ENCODE measurements around the gene SND1.

DNA sequence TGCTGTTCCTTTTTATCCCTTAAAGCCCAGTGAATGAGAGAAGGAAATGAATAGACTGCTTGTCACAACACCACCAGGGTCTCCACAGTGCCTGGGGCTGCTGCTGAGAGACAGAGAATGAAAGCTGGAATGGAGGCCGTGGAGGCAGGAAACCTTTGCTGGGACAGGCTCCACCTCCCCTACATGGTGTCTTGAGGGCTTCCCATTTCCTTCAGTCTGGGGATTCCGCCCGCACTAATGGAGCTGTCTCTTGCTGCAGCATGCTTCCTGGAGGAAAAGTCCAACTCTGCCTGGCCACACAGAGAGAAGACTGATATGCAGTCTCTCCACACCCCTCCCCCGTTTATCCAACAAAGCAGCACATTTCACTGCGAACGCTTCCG lies 324.7 kb downstream of the SND1 start:
- TF ChIP-seq FOXM1 (IDR thresholded peaks at IDR 0.05; ENCODE audit: borderline replicate concordance) (no peak), ARNT (IDR thresholded peaks at IDR 0.05) (no peak), L3MBTL2 (conservative IDR thresholded peaks at IDR 0.05) (no peak), BHLHE40 (IDR thresholded peaks at IDR 0.05; ENCODE audit: borderline replicate concordance) (no peak), HDGF (IDR thresholded peaks at IDR 0.05; ENCODE audit: borderline replicate concordance) (no peak), FOXA1 (IDR thresholded peaks at IDR 0.05) (no peak), NFRKB (IDR thresholded peaks at IDR 0.05) (no peak), ELF4 (IDR thresholded peaks at IDR 0.05) (no peak), FOXK2 (IDR thresholded peaks at IDR 0.05) (no peak)
- TF ChIP-seq, protein P1, sequence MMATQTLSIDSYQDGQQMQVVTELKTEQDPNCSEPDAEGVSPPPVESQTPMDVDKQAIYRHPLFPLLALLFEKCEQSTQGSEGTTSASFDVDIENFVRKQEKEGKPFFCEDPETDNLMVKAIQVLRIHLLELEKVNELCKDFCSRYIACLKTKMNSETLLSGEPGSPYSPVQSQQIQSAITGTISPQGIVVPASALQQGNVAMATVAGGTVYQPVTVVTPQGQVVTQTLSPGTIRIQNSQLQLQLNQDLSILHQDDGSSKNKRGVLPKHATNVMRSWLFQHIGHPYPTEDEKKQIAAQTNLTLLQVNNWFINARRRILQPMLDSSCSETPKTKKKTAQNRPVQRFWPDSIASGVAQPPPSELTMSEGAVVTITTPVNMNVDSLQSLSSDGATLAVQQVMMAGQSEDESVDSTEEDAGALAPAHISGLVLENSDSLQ (IDR thresholded peaks at IDR 0.05): no peak
